GM18520 (cell line): ENCODE results near the gene ADAMTS13.
"Not testable (repeated sequence)": the region's sequence is repeated elsewhere in the genome, so short reads cannot be mapped to it uniquely, and the experiment has no call there.

ENCODE experiments used
- ATAC-seq: cut with Tn5 transposase; IDR thresholded peaks from one replicate; pipeline ENCODE4 v1.9.1; 2021; ENCODE audit not compliant: unreplicated experiment

ADAMTS13 gene

GRCh38 chr9:133423216-133423615 lies 1.0 kb downstream of the ADAMTS13 start:
- ATAC-seq: no peak

- no peak for ATAC-seq
Observed at GRCh38 chr9:133424187-133424586, 2.0 kb downstream of the ADAMTS13 start.

GRCh38 chr9:133425049-133425632 lies 3.0 kb downstream of the ADAMTS13 start:
- no peak for ATAC-seq

GRCh38 chr9:133426011-133426410 lies 3.8 kb downstream of the ADAMTS13 start:
- no peak for ATAC-seq

GRCh38 chr9:133427658-133428348 lies 5.6 kb downstream of the ADAMTS13 start:
- ATAC-seq: no peak

GRCh38 chr9:133428617-133429101 lies 6.5 kb downstream of the ADAMTS13 start:
- ATAC-seq: no peak

- no peak for ATAC-seq
Observed at GRCh38 chr9:133429214-133429613, 7.0 kb downstream of the ADAMTS13 start.

GRCh38 chr9:133429641-133430161 lies 7.5 kb downstream of the ADAMTS13 start:
- ATAC-seq: no peak

- ATAC-seq: no peak
Observed at GRCh38 chr9:133430244-133430643, 8.1 kb downstream of the ADAMTS13 start.

GRCh38 chr9:133433351-133433843 lies 11.2 kb downstream of the ADAMTS13 start:
- no peak for ATAC-seq

- no peak for ATAC-seq
Observed at GRCh38 chr9:133436681-133437080, 14.5 kb downstream of the ADAMTS13 start.

- no peak for ATAC-seq
Observed at GRCh38 chr9:133437753-133438531, 15.8 kb downstream of the ADAMTS13 start.

GRCh38 chr9:133439337-133439736 lies 17.2 kb downstream of the ADAMTS13 start:
- no peak for ATAC-seq

GRCh38 chr9:133440874-133441273 lies 18.7 kb downstream of the ADAMTS13 start:
- no peak for ATAC-seq

- no peak for ATAC-seq
Observed at GRCh38 chr9:133441571-133441970, 19.4 kb downstream of the ADAMTS13 start.

- ATAC-seq: no peak
Observed at GRCh38 chr9:133443248-133443647, 21.1 kb downstream of the ADAMTS13 start.

- ATAC-seq: no peak
Observed at GRCh38 chr9:133443982-133444381, 21.8 kb downstream of the ADAMTS13 start.

GRCh38 chr9:133445293-133445969 lies 23.3 kb downstream of the ADAMTS13 start:
- no peak for ATAC-seq

GRCh38 chr9:133448487-133448972 lies 26.4 kb downstream of the ADAMTS13 start:
- no peak for ATAC-seq

GRCh38 chr9:133449760-133450159 lies 27.6 kb downstream of the ADAMTS13 start:
- no peak for ATAC-seq

GRCh38 chr9:133451865-133452264 lies 29.7 kb downstream of the ADAMTS13 start:
- ATAC-seq: not testable (repeated sequence)
